DMS79 (cell line): Measurements from ENCODE around the gene THRB.

Experiments used
- DNase-seq: peaks from one replicate; lab custom pipeline; 2025; lab: John Stamatoyannopoulos, UW

Gene THRB

GRCh38 chr3:24349367-24350019 is 145.2 kb downstream of the THRB start:
- DNase-seq = no peak

DNA sequence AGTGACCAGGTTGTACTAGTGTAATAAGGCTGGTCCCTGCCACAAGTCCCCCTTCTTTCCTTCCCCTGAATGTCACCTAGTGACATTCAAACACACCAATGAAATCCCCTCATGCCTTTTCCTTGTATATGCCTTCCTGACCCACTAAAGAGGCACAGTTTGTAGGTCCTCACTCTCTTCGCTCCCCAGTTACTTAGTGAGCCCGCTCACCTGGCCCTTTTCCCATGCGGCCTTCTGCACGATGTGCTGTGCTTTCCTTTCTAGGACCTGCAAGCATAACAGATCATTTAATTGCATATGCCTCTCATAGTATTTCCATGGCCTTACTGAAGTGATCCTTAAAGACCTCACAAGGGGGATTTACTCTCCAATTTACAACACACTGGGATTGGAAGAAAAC is 146.3 kb downstream of the THRB start:
- no peak for DNase-seq

DNA sequence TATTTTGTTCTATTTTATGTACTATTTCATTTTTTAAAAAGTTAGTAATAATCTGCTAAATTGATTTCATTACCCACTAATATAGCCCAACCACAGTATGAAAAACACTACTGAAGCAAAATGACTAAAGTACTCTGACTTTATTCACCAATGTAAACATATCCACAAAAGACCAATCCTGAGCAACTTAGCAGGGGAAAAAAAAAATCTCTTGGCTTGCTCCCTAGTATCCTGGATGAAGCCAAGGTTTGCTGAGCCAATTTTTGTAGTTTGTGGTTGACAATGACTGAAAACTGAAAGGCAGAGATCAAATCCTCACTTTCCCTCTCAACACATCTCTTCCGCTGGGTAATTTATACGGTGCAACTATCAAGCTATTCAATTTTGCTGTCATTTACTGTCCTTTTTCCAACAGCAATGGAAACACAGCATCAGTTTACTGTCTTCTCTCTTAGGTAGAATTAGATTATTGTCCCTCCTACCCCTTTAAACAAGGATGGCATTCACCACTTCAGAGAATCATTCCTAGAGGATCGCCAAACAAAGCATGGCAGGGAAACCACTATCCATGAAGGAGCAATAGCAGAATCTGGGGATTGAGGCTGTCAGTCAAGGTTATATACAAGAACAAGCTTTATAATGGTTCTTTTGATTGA is 149.7 kb downstream of the THRB start:
- DNase-seq = no peak

- no peak for DNase-seq
Measured at GRCh38 chr3:24343084-24343783, 151.4 kb downstream of the THRB start.

GRCh38 chr3:24342275-24342674 is 152.4 kb downstream of the THRB start:
- DNase-seq = no peak

GRCh38 chr3:24341668-24342067 is 153.0 kb downstream of the THRB start:
- no peak for DNase-seq

DNA sequence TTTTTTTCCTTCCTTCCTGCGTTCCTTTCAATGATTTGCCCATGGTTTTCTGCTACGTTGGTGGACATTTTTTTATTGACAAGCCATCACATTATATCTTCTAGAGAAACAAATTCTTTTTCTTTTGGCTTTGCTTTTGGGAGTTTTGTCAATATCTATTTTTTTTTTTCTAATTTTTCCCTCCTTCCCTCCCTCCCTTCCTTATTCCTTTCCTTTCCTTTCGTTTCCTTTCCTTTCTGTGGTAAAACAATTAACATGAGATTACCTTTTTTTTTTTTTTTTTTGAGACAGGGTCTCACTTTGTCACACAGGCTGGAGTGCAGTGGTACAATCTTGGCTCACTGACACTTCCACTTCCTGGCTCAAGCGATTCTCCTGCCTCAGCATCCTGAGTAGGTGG is 153.7 kb downstream of the THRB start:
- DNase-seq = no peak

DNA sequence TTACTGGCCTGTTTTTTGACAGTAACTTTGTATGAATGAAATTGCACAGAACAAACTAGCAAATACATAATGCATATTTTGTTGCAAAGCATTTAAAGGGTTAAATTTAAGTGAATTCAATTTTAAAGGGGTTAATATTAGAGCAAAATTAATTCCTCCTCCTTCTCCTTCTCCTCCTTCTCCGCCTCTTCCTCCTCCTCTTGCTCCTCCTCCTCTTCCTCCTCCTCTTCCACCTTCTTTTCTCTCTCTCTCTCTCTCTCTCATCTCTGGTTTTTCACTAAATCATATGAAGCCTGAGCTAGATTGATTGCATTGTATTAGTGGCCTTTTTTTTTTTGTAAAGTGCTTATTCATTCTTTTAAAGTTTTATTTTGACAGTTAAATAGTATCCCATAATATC is 154.5 kb downstream of the THRB start:
- no peak for DNase-seq

DNA sequence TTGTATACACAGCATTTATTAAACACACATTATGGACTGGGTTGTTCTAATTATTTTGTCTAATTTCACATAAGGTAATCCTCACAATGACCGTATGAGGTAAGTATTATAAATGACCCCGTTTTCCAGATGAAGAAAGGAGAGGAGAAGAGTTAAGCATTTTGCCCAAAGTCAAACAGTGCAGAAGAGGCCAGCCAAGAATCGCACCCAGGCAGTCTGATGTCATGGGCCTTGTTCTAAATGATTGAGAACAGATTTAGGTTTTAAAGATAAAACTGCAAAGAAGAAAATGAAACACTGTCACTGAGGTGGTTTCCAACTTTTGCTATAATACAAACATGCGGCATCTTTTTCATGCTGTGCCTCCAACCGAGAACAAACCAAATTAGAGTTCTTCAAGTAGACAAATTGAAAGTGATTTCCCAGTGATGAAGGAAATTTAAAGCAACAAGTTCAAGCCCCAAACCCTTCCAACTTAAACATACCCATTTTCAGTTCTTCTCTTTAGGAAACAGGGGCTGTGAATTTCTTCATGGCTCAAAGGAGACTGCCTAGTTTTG is 155.3 kb downstream of the THRB start:
- DNase-seq = no peak

GRCh38 chr3:24338409-24339130 is 156.1 kb downstream of the THRB start:
- no peak for DNase-seq

DNA sequence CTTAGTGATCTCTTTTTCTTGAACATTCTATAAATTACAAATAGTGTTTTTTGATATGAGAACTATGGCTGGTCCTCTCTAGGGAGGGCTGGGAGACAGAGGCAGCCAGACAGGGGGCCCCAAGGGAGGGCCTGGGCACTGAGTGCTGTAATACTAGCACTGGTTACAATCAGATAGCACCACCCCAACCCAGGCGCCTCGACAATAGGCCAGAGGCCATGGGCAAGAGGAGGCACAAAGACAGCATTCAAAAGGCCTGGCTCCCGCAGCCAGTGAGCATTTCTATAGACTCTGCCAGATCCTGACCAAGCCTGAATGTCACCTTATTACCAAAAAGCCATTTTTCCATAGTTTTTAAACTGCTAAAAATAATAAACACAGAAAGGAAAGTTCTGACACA is 158.5 kb downstream of the THRB start:
- DNase-seq = no peak

- no peak for DNase-seq
Measured at GRCh38 chr3:24332092-24332491, 162.6 kb downstream of the THRB start.

- no peak for DNase-seq
Measured at GRCh38 chr3:24323272-24323671, 171.4 kb downstream of the THRB start.

DNA sequence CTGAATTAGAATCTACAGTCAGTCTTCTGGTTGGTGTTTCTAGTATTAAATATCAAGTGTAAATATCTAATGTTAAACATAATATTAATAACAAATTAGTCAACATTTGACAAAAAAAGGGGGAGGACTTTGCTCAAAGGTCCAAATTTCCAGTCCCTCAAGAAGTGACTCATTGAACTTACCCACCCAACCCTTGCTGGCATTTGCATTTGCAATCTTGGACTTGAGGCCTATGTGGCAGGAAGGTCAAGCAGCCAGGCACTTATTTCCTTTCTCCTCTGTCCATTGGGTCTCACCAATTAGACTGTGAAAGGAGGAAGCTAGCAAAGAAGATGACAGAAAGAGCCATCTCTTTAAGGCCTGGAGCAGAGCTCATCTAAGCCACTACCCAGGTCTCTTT is 174.0 kb downstream of the THRB start:
- DNase-seq = no peak

DNA sequence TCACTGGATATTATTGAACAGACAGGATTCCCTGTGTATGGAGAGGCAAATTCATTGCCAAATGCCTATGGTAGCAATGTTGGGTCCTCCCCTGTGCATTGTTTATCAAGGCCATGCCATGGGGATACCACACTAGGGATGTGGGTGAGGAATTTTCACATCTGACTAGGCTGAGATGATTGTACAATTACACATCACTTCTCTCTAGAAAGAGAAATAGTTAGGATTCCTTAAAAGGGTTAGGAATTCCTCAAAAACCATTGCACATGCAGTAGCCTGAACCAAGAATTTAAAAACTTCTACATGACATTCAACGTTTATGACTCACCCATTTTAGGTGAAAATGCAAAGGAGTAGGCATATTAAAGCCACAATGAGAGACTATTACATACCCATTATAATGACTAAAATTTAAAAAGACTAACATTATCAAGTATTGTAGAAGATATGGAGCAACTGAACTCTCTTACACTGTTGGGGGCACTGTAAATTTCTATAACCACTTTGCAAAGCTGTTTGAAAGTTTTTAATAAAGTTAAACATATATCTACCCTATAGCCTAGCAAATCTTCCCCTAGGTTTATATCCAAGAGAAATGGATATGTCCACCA is 175.9 kb downstream of the THRB start:
- no peak for DNase-seq

- DNase-seq = no peak
Measured at GRCh38 chr3:24316887-24317383, 177.7 kb downstream of the THRB start.

GRCh38 chr3:24315971-24316370 is 178.7 kb downstream of the THRB start:
- no peak for DNase-seq

DNA sequence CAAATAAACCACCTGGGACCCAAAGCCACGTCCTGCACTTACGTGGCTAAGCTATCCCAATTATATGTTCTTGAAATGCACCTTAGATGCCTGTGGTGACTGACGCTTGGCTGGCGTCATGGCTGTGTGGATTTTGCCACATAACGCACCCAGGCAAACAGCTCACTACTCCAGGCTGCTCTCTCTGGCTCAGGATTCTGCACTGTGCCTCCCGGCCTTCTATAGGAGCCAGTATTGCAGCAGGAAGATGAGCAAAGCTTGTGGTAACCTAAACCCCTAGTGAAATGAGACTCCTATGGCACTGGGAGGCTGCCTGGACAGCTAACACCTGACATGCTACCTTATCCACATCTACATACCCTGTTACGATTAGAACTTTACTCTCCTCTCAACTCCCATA is 179.3 kb downstream of the THRB start:
- DNase-seq = no peak

- DNase-seq = no peak
Measured at GRCh38 chr3:24311881-24312280, 182.8 kb downstream of the THRB start.

DNA sequence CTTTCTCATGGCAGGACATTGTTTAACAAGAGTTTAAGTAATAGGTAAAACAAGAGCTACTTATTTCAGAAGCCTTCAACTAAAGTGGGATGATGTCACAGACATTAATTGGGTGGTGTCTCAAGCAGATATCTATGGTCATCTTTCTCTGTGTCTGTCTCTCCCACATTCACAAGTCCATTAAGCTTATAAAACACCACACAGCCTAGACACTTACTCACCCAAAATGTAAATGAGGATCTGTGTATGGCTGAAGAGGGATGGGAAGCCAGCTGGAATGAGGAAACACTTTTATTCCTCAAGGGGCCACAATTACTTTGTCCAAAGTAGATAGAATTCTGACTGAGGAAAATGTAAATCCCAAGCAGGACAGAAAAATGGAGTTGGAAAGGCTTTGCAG is 183.8 kb downstream of the THRB start:
- DNase-seq = no peak

DNA sequence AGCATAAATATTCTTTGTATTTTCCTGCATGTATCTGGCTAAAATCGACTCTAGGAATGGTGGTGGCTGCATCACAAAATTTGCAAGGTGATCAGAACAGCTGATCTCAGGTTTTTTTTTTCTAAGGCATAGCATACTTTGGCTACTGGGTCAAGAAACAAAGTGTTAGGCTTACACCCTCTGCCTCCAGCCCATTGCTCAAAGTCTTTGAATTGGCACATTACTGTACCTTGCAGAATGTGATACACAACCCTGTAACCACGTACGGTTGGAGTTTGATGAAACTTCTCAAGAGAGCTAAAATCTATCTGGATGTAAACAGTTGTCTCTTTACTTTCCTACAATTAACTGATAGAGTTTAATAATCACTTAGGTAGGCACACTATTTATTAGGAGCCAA is 188.1 kb downstream of the THRB start:
- DNase-seq = no peak
